Nephron progenitor cell (in vitro differentiated cells): ENCODE measurements around the gene CCDC60.

ENCODE experiments used
- DNase-seq: peaks from one replicate; pipeline ENCODE4 v3.0.0; 2021
- H3K27ac Mint-ChIP-seq: 2 replicates; pipeline ENCODE4 v1.8.0; 2021; ENCODE audit warnings: mild to moderate bottlenecking, moderate library complexity, mixed read lengths
- H3K27me3 Mint-ChIP-seq: 2 replicates; pipeline ENCODE4 v1.8.0; 2021; ENCODE audit warnings: mild to moderate bottlenecking, low read depth, mixed read lengths; ENCODE audit not compliant: poor library complexity
- H3K36me3 Mint-ChIP-seq: 2 replicates; pipeline ENCODE4 v1.8.0; 2021; ENCODE audit warnings: low read depth, mixed read lengths
- H3K4me1 Mint-ChIP-seq: 2 replicates; pipeline ENCODE4 v1.8.0; 2021; ENCODE audit warnings: mixed read lengths
- H3K4me3 Mint-ChIP-seq: 2 replicates; pipeline ENCODE4 v1.8.0; 2021; ENCODE audit warnings: mild to moderate bottlenecking, moderate library complexity, mixed read lengths
- H3K9me3 Mint-ChIP-seq: 2 replicates; pipeline ENCODE4 v1.8.0; 2021; ENCODE audit warnings: mild to moderate bottlenecking, moderate library complexity, mixed read lengths
- CTCF ChIP-seq: fragments of 200-600 bp; sonication (generic); IDR thresholded peaks from 2 replicates; pipeline ENCODE4 v1.5.0; 2021; ENCODE audit warnings: antibody characterized with exemption

Gene CCDC60

DNA sequence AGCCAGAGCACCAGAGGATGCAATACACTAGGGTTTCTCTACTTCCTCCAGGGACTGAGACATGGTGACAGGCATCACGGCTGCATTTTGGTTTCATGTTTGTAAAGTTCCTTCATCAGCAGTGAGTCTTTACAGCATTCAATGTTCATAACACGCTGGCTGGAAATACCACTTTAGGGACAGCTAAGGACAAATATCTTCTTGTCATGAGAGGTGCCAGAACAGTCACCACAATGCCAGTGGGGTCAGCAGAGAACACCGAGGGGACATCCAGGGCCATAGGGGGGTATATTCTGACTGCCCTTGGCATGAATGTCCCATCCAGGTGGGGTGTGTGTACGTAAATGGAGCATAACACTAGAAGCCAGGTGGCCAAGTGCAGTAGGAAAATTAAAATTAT, 72.3 kb downstream of the CCDC60 start:
- no peak for TF ChIP-seq CTCF
- H3K9me3 Mint-ChIP-seq = no peaks in the 10 kb centered on the region
- peaks cover 3% of the 10 kb centered on the region for H3K4me1 Mint-ChIP-seq
- no peak for DNase-seq
- no peaks in the 10 kb centered on the region for H3K27me3 Mint-ChIP-seq
- no peak overlapping the region for H3K27ac Mint-ChIP-seq
- H3K36me3 Mint-ChIP-seq = no peaks in the 10 kb centered on the region
- H3K4me3 Mint-ChIP-seq = no peak overlapping the region

- H3K27ac Mint-ChIP-seq = no peak overlapping the region
- no peak for DNase-seq
- H3K27me3 Mint-ChIP-seq = no peaks in the 10 kb centered on the region
- no peaks in the 10 kb centered on the region for H3K36me3 Mint-ChIP-seq
- no peaks in the 10 kb centered on the region for H3K9me3 Mint-ChIP-seq
- peaks cover 4% of the 10 kb centered on the region for H3K4me1 Mint-ChIP-seq
- TF ChIP-seq CTCF = no peak
- no peak overlapping the region for H3K4me3 Mint-ChIP-seq
These were observed 74.5 kb downstream of the CCDC60 start for GRCh38 chr12:119409043-119409442.

DNA sequence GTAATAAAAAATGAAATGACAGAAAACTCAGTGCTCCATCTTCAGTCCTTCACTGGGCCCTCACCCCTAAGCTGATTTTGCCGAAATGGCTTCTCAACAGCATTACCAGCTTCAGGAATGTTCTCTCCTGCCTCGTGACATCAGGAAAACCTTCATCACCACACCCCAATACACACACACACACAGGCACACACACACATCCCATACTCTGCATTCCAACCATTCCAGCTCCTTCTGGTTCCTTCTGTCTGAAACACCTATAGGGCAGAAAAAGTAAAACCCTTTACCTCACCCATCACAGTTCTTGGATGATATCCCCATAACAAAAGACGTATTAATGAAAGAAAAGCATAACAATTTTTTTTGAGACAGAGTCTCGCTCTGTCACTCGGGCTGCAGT, 75.9 kb downstream of the CCDC60 start:
- Mint-ChIP-seq H3K27me3 (peaks cover 8% of the 10 kb centered on the region), H3K27ac (no peak overlapping the region)
- no peak for TF ChIP-seq CTCF

GRCh38 chr12:119412306-119412705, 77.8 kb downstream of the CCDC60 start:
- Mint-ChIP-seq H3K27ac (no peak overlapping the region), H3K27me3 (peaks cover 11% of the 10 kb centered on the region), H3K36me3 (no peaks in the 10 kb centered on the region), H3K9me3 (peaks cover 4% of the 10 kb centered on the region), H3K4me1 (peaks cover 4% of the 10 kb centered on the region), H3K4me3 (no peak overlapping the region)
- no peak for DNase-seq
- no peak for TF ChIP-seq CTCF

More for the DNA sequence above, 75.9 kb downstream of the CCDC60 start:
- peaks cover 4% of the 10 kb centered on the region for H3K4me1 Mint-ChIP-seq
- H3K9me3 Mint-ChIP-seq = peaks cover 4% of the 10 kb centered on the region
- no peak for DNase-seq
- no peaks in the 10 kb centered on the region for H3K36me3 Mint-ChIP-seq
- H3K4me3 Mint-ChIP-seq = no peak overlapping the region

DNA sequence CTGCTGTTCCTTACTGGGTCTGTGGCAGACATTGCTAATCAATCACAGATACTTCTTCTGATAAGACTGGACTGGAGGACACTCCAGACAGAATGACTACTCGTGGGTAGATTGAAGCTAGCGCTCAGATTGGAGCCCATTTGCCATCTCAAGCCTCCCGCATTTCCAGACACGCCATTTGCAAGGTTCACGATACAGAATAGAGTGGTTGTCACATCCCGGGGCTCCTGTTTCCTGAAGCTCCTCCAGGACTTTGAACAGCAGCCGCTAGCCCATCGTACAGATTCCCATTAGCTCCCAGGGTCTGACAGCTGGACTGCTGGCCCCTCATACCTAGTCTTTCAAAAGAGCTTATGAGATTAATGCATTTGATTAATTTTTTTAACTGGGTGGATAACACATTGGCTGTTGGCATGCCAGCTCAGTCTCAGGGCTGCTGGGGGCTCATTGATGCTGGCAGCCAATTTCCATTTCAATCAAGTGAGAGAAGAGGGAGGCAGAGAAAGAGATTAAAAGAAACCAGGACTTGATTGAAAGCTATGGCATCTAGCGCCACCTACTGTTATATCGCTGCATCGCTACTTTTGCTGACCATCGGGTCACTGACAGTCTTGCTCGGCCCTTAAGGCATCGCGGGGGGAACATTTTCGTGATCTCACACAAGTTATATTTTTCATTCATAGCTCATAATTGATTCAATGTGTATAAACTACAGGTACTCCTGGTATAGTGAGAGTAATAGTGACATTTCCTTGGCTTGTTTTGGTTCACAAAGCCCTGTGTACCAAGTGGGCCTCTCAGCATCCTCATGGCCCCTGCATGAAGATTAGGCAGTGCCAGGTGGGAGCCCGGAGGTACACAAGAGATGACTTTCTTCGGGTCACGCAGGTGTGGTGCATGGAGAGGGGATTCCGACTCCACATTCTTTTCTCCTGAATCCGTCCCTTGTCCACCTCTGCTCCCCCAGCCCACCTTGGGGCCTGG, 78.6 kb downstream of the CCDC60 start:
- DNase-seq = peak; percentile 82
- no peak overlapping the region for H3K27ac Mint-ChIP-seq
- TF ChIP-seq CTCF = peak; percentile 92
- H3K4me3 Mint-ChIP-seq = no peak overlapping the region
- peaks cover 11% of the 10 kb centered on the region for H3K27me3 Mint-ChIP-seq
- H3K36me3 Mint-ChIP-seq = no peaks in the 10 kb centered on the region
- H3K9me3 Mint-ChIP-seq = peaks cover 4% of the 10 kb centered on the region
- peaks cover 4% of the 10 kb centered on the region for H3K4me1 Mint-ChIP-seq

GRCh38 chr12:119415714-119416113, 81.2 kb downstream of the CCDC60 start:
- Mint-ChIP-seq H3K4me3 (no peak overlapping the region), H3K36me3 (no peaks in the 10 kb centered on the region), H3K4me1 (peaks cover 4% of the 10 kb centered on the region), H3K27me3 (peaks cover 14% of the 10 kb centered on the region), H3K27ac (no peak overlapping the region), H3K9me3 (peaks cover 8% of the 10 kb centered on the region)
- TF ChIP-seq CTCF = no peak
- DNase-seq = no peak
